WTC11 (cell line): ENCODE measurements around the gene MAST4.

Experiments
- RELA ChIP-seq: sonication (generic); formaldehyde crosslinking; IDR thresholded peaks from 2 replicates; pipeline ENCODE4 v1.8.1; 2022; ENCODE audit warnings: missing genetic modification reagents, mild to moderate bottlenecking, borderline replicate concordance
- TP53 ChIP-seq: sonication (generic); formaldehyde crosslinking; IDR thresholded peaks from 2 replicates; pipeline ENCODE4 v1.8.1; 2023; ENCODE audit warnings: mild to moderate bottlenecking, missing genetic modification reagents
- TF ChIP-seq, protein P1 (sequence below): fragments of 200-600 bp; IDR thresholded peaks from 2 replicates; pipeline ENCODE4 v1.8.0; 2022; ENCODE audit warnings: antibody characterized with exemption
- TF ChIP-seq, protein P2 (sequence below): fragments of 250-450 bp; sonication (Bioruptor Pico); IDR thresholded peaks from 2 replicates; pipeline ENCODE4 v1.8.0; 2021; ENCODE audit warnings: mild to moderate bottlenecking
- TF ChIP-seq, protein P3 (sequence below): sonication (generic); formaldehyde crosslinking; IDR thresholded peaks from 2 replicates; pipeline ENCODE4 v1.8.1; 2023; ENCODE audit warnings: mild to moderate bottlenecking, missing genetic modification reagents, moderate library complexity
- TF ChIP-seq, protein P4 (sequence below): sonication (generic); formaldehyde crosslinking; IDR thresholded peaks from 2 replicates; pipeline ENCODE4 v1.8.0; 2022; ENCODE audit warnings: mild to moderate bottlenecking, missing genetic modification reagents

DNA sequence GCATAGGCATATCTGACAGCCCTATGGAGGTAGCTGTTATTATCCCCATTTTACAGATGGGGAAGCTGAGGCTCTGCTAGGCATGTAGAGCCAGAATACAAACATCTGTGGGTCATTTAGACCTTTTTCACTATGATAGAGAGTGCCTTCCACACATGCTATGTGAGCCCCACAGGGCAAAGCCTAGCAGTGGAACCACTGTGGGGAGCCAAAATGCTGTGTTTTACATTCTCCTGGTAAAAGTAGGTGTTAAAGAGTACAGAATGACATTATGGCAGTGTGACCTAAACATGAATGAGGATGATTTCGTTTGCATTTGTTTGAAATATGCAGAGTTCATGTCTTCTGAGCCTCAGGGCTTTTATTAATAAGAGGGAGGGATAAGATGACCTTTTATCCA is 265.2 kb downstream of the MAST4 start:
- TF ChIP-seq RELA (CRISPR knock-in tag): no peak
- TF ChIP-seq TP53 (CRISPR knock-in tag): no peak
- TF ChIP-seq, protein P1, sequence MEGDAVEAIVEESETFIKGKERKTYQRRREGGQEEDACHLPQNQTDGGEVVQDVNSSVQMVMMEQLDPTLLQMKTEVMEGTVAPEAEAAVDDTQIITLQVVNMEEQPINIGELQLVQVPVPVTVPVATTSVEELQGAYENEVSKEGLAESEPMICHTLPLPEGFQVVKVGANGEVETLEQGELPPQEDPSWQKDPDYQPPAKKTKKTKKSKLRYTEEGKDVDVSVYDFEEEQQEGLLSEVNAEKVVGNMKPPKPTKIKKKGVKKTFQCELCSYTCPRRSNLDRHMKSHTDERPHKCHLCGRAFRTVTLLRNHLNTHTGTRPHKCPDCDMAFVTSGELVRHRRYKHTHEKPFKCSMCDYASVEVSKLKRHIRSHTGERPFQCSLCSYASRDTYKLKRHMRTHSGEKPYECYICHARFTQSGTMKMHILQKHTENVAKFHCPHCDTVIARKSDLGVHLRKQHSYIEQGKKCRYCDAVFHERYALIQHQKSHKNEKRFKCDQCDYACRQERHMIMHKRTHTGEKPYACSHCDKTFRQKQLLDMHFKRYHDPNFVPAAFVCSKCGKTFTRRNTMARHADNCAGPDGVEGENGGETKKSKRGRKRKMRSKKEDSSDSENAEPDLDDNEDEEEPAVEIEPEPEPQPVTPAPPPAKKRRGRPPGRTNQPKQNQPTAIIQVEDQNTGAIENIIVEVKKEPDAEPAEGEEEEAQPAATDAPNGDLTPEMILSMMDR: no peak
- TF ChIP-seq, protein P2, sequence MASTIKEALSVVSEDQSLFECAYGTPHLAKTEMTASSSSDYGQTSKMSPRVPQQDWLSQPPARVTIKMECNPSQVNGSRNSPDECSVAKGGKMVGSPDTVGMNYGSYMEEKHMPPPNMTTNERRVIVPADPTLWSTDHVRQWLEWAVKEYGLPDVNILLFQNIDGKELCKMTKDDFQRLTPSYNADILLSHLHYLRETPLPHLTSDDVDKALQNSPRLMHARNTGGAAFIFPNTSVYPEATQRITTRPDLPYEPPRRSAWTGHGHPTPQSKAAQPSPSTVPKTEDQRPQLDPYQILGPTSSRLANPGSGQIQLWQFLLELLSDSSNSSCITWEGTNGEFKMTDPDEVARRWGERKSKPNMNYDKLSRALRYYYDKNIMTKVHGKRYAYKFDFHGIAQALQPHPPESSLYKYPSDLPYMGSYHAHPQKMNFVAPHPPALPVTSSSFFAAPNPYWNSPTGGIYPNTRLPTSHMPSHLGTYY (CRISPR knock-in tag): no peak
- TF ChIP-seq, protein P3, sequence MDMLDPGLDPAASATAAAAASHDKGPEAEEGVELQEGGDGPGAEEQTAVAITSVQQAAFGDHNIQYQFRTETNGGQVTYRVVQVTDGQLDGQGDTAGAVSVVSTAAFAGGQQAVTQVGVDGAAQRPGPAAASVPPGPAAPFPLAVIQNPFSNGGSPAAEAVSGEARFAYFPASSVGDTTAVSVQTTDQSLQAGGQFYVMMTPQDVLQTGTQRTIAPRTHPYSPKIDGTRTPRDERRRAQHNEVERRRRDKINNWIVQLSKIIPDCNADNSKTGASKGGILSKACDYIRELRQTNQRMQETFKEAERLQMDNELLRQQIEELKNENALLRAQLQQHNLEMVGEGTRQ (CRISPR knock-in tag): no peak
- TF ChIP-seq, protein P4, sequence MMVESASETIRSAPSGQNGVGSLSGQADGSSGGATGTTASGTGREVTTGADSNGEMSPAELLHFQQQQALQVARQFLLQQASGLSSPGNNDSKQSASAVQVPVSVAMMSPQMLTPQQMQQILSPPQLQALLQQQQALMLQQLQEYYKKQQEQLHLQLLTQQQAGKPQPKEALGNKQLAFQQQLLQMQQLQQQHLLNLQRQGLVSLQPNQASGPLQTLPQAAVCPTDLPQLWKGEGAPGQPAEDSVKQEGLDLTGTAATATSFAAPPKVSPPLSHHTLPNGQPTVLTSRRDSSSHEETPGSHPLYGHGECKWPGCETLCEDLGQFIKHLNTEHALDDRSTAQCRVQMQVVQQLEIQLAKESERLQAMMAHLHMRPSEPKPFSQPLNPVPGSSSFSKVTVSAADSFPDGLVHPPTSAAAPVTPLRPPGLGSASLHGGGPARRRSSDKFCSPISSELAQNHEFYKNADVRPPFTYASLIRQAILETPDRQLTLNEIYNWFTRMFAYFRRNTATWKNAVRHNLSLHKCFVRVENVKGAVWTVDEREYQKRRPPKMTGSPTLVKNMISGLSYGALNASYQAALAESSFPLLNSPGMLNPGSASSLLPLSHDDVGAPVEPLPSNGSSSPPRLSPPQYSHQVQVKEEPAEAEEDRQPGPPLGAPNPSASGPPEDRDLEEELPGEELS: no peak
